SU-DHL-6 (cell line): ENCODE results near the gene CEP164.

Source experiments
- H2AFZ ChIP-seq: fragments of 200-600 bp; sonication (generic); 2 replicates; pipeline ENCODE4 v1.6.1; 2014; ENCODE audit warnings: low read depth, mild to moderate bottlenecking, moderate library complexity, mixed read lengths, antibody characterized with exemption, low read length; ENCODE audit not compliant: severe bottlenecking
- H3F3A ChIP-seq: fragments of 200-600 bp; shearing (Covaris generic); 2 replicates; pipeline ENCODE4 v1.6.0; 2016; ENCODE audit warnings: antibody characterized with exemption, mild to moderate bottlenecking; ENCODE audit not compliant: insufficient read depth
- H3K27ac ChIP-seq: fragments of 200-600 bp; sonication (generic); 2 replicates; pipeline ENCODE4 v1.5.1; 2016; ENCODE audit warnings: low read depth, mild to moderate bottlenecking, low read length, moderate library complexity, mixed read lengths
- H3K27me3 ChIP-seq: fragments of 200-600 bp; sonication (generic), shearing (Covaris generic); 2 replicates; pipeline ENCODE4 v1.6.0; 2014; ENCODE audit warnings: mild to moderate bottlenecking, low read length
- H3K36me3 ChIP-seq: fragments of 200-600 bp; sonication (generic); 2 replicates; pipeline ENCODE4 v1.6.1; 2014; ENCODE audit warnings: mild to moderate bottlenecking, low read length, mixed read lengths
- H3K4me2 ChIP-seq: fragments of 300-600, 200-600 bp; shearing (Covaris generic), sonication (generic); 2 replicates; pipeline ENCODE4 v1.6.0; 2014; ENCODE audit warnings: low read length, low read depth, mild to moderate bottlenecking; ENCODE audit not compliant: poor library complexity, severe bottlenecking
- H3K4me3 ChIP-seq: fragments of 200-600 bp; sonication (generic); 2 replicates; pipeline ENCODE4 v1.5.1; 2014; ENCODE audit warnings: antibody characterized with exemption, low read length, mild to moderate bottlenecking, mixed read lengths; ENCODE audit not compliant: insufficient read depth, poor library complexity, severe bottlenecking
- H3K79me2 ChIP-seq: fragments of 200-600 bp; sonication (generic); 2 replicates; pipeline ENCODE4 v1.6.1; 2014; ENCODE audit warnings: mild to moderate bottlenecking, low read length, moderate library complexity; ENCODE audit not compliant: insufficient read depth
- H3K9ac ChIP-seq: fragments of 200-600 bp; sonication (generic); 2 replicates; pipeline ENCODE4 v1.7.0; 2014; ENCODE audit warnings: mild to moderate bottlenecking, low read length
- H3K9me2 ChIP-seq: fragments of 200-600 bp; sonication (generic); replicated peaks from 2 replicates; pipeline ENCODE4 v1.6.1; 2014; ENCODE audit warnings: low read length; ENCODE audit not compliant: insufficient read depth
- H3K9me3 ChIP-seq: fragments of 200-600 bp; sonication (generic); 2 replicates; pipeline ENCODE4 v1.6.1; 2014; ENCODE audit warnings: low read length, mixed read lengths; ENCODE audit not compliant: insufficient read depth
- H4K20me1 ChIP-seq: fragments of 200-600 bp; sonication (generic); 2 replicates; pipeline ENCODE4 v1.6.1; 2014; ENCODE audit warnings: low read depth, mild to moderate bottlenecking, antibody characterized with exemption, low read length, moderate library complexity, mixed read lengths
- CTCF ChIP-seq: fragments of 200-600 bp; sonication (generic); IDR thresholded peaks from one replicate; pipeline ENCODE4 v1.5.1; 2017; ENCODE audit warnings: antibody characterized with exemption, mild to moderate bottlenecking, low read length, moderate library complexity; ENCODE audit not compliant: insufficient read depth, poor library complexity, severe bottlenecking
- EZH2phosphoT487 ChIP-seq: fragments of 200-600 bp; sonication (generic), shearing (Covaris generic); conservative IDR thresholded peaks from 2 replicates; pipeline ENCODE4 v1.6.1; 2018; ENCODE audit warnings: mild to moderate bottlenecking, antibody characterized with exemption, low read length, moderate library complexity, mixed read lengths

The CEP164 gene

GRCh38 chr11:117299351-117300282 is 28.0 kb upstream of the CEP164 start:
- no peak overlapping the region for H2AFZ ChIP-seq

GRCh38 chr11:117300283-117300663 is 27.4 kb upstream of the CEP164 start:
- no peaks in the 10 kb centered on the region for H3K27me3 ChIP-seq
- no peaks in the 10 kb centered on the region for H3K9me3 ChIP-seq
- no peak overlapping the region for H3K27ac ChIP-seq
- H4K20me1 ChIP-seq = no peaks in the 10 kb centered on the region
- no peaks in the 10 kb centered on the region for H3K79me2 ChIP-seq
- H3K4me3 ChIP-seq = no peak overlapping the region
- H3K9me2 ChIP-seq = no peaks in the 10 kb centered on the region
- H2AFZ ChIP-seq = no peak overlapping the region
- H3K4me2 ChIP-seq = no peak overlapping the region
- H3F3A ChIP-seq = no peaks in the 10 kb centered on the region
- TF ChIP-seq CTCF = no peak
- TF ChIP-seq EZH2phosphoT487 = no peak
- H3K9ac ChIP-seq = no peak overlapping the region
- H3K36me3 ChIP-seq = no peaks in the 10 kb centered on the region

More at GRCh38 chr11:117299351-117300282, 28.0 kb upstream of the CEP164 start:
- Histone ChIP-seq H3K9me2 (no peaks in the 10 kb centered on the region), H4K20me1 (no peaks in the 10 kb centered on the region), H3K36me3 (no peaks in the 10 kb centered on the region), H3K4me2 (no peak overlapping the region), H3K27ac (no peak overlapping the region), H3K79me2 (no peaks in the 10 kb centered on the region), H3K9ac (no peak overlapping the region), H3K4me3 (no peak overlapping the region), H3K27me3 (no peaks in the 10 kb centered on the region), H3F3A (no peaks in the 10 kb centered on the region), H3K9me3 (no peaks in the 10 kb centered on the region)
- TF ChIP-seq CTCF (no peak), EZH2phosphoT487 (no peak)

GRCh38 chr11:117300773-117301172 is 26.9 kb upstream of the CEP164 start:
- H3K4me2 ChIP-seq = no peak overlapping the region

More at GRCh38 chr11:117300773-117301172, 26.9 kb upstream of the CEP164 start:
- Histone ChIP-seq H3K9me2 (no peaks in the 10 kb centered on the region), H3K79me2 (no peaks in the 10 kb centered on the region), H3K27ac (no peak overlapping the region), H2AFZ (no peak overlapping the region), H3F3A (no peaks in the 10 kb centered on the region), H3K9me3 (no peaks in the 10 kb centered on the region), H3K9ac (no peak overlapping the region), H3K4me3 (no peak overlapping the region), H3K36me3 (no peaks in the 10 kb centered on the region), H3K27me3 (no peaks in the 10 kb centered on the region), H4K20me1 (no peaks in the 10 kb centered on the region)
- no peak for TF ChIP-seq CTCF
- TF ChIP-seq EZH2phosphoT487 = no peak
